K562 (cell line): Measurements from ENCODE around the gene TMEM245. TPM values are rescaled to one million over a fixed set of nuclear protein-coding genes. Genes with fewer than 3 reads are reported as not detected.

Experiments used
- ATF1 ChIP-seq, 2 experiments: fragments of 450-650 bp in 1 of 2; IDR thresholded peaks; 2 replicates each; pipeline ENCODE4 v1.6.1; 2016; ENCODE audit warnings: missing compliant biosample characterization in 1 of 2, missing genetic modification characterization in 1 of 2
- DACH1 ChIP-seq: fragments of 450-650 bp; IDR thresholded peaks from 2 replicates; pipeline ENCODE4 v1.6.1; 2018; ENCODE audit not compliant: partially characterized antibody
- GABPA ChIP-seq: fragments of 200-800 bp; sonication (Bioruptor generic); conservative IDR thresholded peaks from 2 replicates; pipeline ENCODE4 v1.6.1; 2016; ENCODE audit warnings: low read depth, missing genetic modification characterization, missing compliant biosample characterization
- HBP1 ChIP-seq: fragments of 450-650 bp; formaldehyde crosslinking; IDR thresholded peaks from 2 replicates; pipeline ENCODE4 v1.4.0; 2022; ENCODE audit warnings: missing genetic modification characterization
- HNRNPH1 ChIP-seq: fragments of 200-400 bp; formaldehyde crosslinking; optimal IDR thresholded peaks from 2 replicates; pipeline ENCODE3; 2017; ENCODE audit warnings: low read depth, mild to moderate bottlenecking, low read length, moderate library complexity
- JUND ChIP-seq, 2 experiments: IDR thresholded peaks; 2 replicates in 1 of 2; 3 replicates in 1 of 2; pipeline ENCODE4 v1.6.1; 2011; ENCODE audit warnings: borderline replicate concordance in 2 of 2, low read depth in 2 of 2, low read length in 2 of 2, improper control_type of control experiment in 1 of 2, missing biosample characterization in 1 of 2, missing genetic modification characterization in 1 of 2, missing genetic modification reagents in 1 of 2
- KDM4B ChIP-seq, 2 experiments: fragments of 450-650 bp in 1 of 2; sonication (generic) in 1 of 2; IDR thresholded peaks; 2 replicates each; pipeline ENCODE4 v1.6.1; 2016 to 2017; ENCODE audit warnings: borderline replicate concordance in 2 of 2, antibody characterized with exemption in 1 of 2, low read depth in 1 of 2, mild to moderate bottlenecking in 1 of 2
- MYC ChIP-seq, 2 experiments: fragments of 250-450 bp in 1 of 2; sonication (Bioruptor Pico) in 1 of 2; IDR thresholded peaks; 2 replicates each; pipeline versions ENCODE4 v1.5.1 to v1.6.1; 2012 to 2021; ENCODE audit warnings: low read depth in 2 of 2, borderline replicate concordance in 1 of 2, improper control_type of control experiment in 1 of 2, low read length in 1 of 2, mild to moderate bottlenecking in 1 of 2, moderate library complexity in 1 of 2
- NEUROD1 ChIP-seq: fragments of 150-350 bp; IDR thresholded peaks from 2 replicates; pipeline ENCODE4 v1.6.1; 2014; ENCODE audit warnings: borderline replicate concordance, low read length, low read depth; ENCODE audit not compliant: partially characterized antibody
- SIX5 ChIP-seq, 2 experiments: IDR thresholded peaks; 2 replicates each; pipeline ENCODE4 v1.6.1; 2011; ENCODE audit warnings: low read length in 2 of 2, borderline replicate concordance in 1 of 2, low read depth in 1 of 2, mild to moderate bottlenecking in 1 of 2, moderate library complexity in 1 of 2; ENCODE audit not compliant: insufficient read depth in 1 of 2
- SMARCA4 ChIP-seq: fragments of 450-650 bp; IDR thresholded peaks from 2 replicates; pipeline ENCODE4 v1.6.1; 2016
- TAF1 ChIP-seq: IDR thresholded peaks from 2 replicates; pipeline ENCODE4 v1.6.1; 2011; ENCODE audit warnings: mild to moderate bottlenecking, low read length, moderate library complexity; ENCODE audit not compliant: insufficient read depth, control insufficient read depth, severe bottlenecking; ENCODE audit errors: extremely low read depth
- TRIM24 ChIP-seq, 2 experiments: fragments of 450-650 bp; IDR thresholded peaks; 2 replicates each; pipeline ENCODE4 v1.6.1; 2016
- polyA plus RNA-seq, 8 experiments: library from polyadenylated mRNA; depleted of rRNA in 4 of 8; stranded (reverse) in 5 of 8; unstranded in 3 of 8; fragments of >200 nt; fragmentation: Nextera tagmentation in 2 of 8; fragmentation: Illumina TruSeq in 1 of 8; extraction: Ambion mirVana in 2 of 8; extraction: Trizol in 1 of 8; gene quantifications; 2 replicates each; pipeline versions ENCODE4 v1.2.1 to v1.2.3, GENCODE V29; 2011 to 2014; ENCODE audit warnings: inconsistent platforms in 1 of 8, missing spikeins in 1 of 8
- total RNA-seq, 7 experiments: library from RNA; depleted of rRNA in 6 of 7; stranded (reverse); fragments of >200 nt in 6 of 7; fragmentation: Illumina TruSeq in 2 of 7; extraction: Trizol in 2 of 7; gene quantifications; 2 replicates each; pipeline versions ENCODE4 v1.2.1 to v1.2.3, GENCODE V29; 2011 to 2021; ENCODE audit warnings: low replicate concordance in 1 of 7
- TF ChIP-seq, protein P1 (sequence below): IDR thresholded peaks from 3 replicates; pipeline ENCODE4 v1.6.1; 2011; ENCODE audit warnings: borderline replicate concordance, mild to moderate bottlenecking; ENCODE audit not compliant: insufficient read length, insufficient read depth
- TF ChIP-seq, protein P2 (sequence below): fragments of 450-650 bp; IDR thresholded peaks from 2 replicates; pipeline ENCODE4 v1.6.1; 2017; ENCODE audit warnings: antibody characterized with exemption, mild to moderate bottlenecking
- TF ChIP-seq, protein P3 (sequence below), 2 experiments: fragments of 450-650 bp; conservative IDR thresholded peaks; 2 replicates each; pipeline ENCODE4 v1.6.1; 2017; ENCODE audit warnings: mild to moderate bottlenecking in 2 of 2, moderate library complexity in 2 of 2

The TMEM245 gene
- total and polyA plus RNA-seq, 9 of the 15 experiments (the other 6 are each of a cell fraction or from before 2014, with no cell fraction given) = 8.5 to 43.2 (median 24.3) TPM

- TF ChIP-seq, protein P1, sequence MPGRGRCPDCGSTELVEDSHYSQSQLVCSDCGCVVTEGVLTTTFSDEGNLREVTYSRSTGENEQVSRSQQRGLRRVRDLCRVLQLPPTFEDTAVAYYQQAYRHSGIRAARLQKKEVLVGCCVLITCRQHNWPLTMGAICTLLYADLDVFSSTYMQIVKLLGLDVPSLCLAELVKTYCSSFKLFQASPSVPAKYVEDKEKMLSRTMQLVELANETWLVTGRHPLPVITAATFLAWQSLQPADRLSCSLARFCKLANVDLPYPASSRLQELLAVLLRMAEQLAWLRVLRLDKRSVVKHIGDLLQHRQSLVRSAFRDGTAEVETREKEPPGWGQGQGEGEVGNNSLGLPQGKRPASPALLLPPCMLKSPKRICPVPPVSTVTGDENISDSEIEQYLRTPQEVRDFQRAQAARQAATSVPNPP = no peak
- TF ChIP-seq SMARCA4 (peak; percentile 64), MYC (IDR thresholded peaks at IDR 0.05; ENCODE audit: low read depth, low read length) (peak; percentile 73), MYC (CRISPR knock-in tag; IDR thresholded peaks at IDR 0.05; ENCODE audit: borderline replicate concordance, low read depth) (no peak), TRIM24 (IDR thresholded peaks at IDR 0.05) (0 out of 4 replicates have a peak, but pooled peaks have one; percentile 10 to 14), KDM4B (IDR thresholded peaks at IDR 0.05; ENCODE audit: borderline replicate concordance in 2 of 2, low read depth in 1 of 2) (no peak), GABPA (tag) (peak; percentile 80), SIX5 (IDR thresholded peaks at IDR 0.05; ENCODE audit: borderline replicate concordance in 1 of 2, insufficient read depth in 1 of 2, low read depth in 1 of 2, low read length in 2 of 2) (no peak), NEUROD1 (no peak), ATF1 (CRISPR knock-in tag; IDR thresholded peaks at IDR 0.05) (no peak), ATF1 (tag; IDR thresholded peaks at IDR 0.05) (peak; percentile 58), TAF1 (peak; percentile 35), DACH1 (peak; percentile 25), JUND (IDR thresholded peaks at IDR 0.05; ENCODE audit: borderline replicate concordance, low read depth, low read length) (peak; percentile 58; the same call in 1 of the 2 replicates), JUND (tag; IDR thresholded peaks at IDR 0.05; ENCODE audit: borderline replicate concordance, low read depth, low read length) (no peak; the same call in 2 of the 3 replicates), HBP1 (CRISPR knock-in tag) (no peak), HNRNPH1 (no peak)
- TF ChIP-seq, protein P2, sequence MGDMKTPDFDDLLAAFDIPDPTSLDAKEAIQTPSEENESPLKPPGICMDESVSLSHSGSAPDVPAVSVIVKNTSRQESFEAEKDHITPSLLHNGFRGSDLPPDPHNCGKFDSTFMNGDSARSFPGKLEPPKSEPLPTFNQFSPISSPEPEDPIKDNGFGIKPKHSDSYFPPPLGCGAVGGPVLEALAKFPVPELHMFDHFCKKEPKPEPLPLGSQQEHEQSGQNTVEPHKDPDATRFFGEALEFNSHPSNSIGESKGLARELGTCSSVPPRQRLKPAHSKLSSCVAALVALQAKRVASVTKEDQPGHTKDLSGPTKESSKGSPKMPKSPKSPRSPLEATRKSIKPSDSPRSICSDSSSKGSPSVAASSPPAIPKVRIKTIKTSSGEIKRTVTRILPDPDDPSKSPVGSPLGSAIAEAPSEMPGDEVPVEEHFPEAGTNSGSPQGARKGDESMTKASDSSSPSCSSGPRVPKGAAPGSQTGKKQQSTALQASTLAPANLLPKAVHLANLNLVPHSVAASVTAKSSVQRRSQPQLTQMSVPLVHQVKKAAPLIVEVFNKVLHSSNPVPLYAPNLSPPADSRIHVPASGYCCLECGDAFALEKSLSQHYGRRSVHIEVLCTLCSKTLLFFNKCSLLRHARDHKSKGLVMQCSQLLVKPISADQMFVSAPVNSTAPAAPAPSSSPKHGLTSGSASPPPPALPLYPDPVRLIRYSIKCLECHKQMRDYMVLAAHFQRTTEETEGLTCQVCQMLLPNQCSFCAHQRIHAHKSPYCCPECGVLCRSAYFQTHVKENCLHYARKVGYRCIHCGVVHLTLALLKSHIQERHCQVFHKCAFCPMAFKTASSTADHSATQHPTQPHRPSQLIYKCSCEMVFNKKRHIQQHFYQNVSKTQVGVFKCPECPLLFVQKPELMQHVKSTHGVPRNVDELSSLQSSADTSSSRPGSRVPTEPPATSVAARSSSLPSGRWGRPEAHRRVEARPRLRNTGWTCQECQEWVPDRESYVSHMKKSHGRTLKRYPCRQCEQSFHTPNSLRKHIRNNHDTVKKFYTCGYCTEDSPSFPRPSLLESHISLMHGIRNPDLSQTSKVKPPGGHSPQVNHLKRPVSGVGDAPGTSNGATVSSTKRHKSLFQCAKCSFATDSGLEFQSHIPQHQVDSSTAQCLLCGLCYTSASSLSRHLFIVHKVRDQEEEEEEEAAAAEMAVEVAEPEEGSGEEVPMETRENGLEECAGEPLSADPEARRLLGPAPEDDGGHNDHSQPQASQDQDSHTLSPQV = peak; percentile 90
- TF ChIP-seq, protein P3, sequence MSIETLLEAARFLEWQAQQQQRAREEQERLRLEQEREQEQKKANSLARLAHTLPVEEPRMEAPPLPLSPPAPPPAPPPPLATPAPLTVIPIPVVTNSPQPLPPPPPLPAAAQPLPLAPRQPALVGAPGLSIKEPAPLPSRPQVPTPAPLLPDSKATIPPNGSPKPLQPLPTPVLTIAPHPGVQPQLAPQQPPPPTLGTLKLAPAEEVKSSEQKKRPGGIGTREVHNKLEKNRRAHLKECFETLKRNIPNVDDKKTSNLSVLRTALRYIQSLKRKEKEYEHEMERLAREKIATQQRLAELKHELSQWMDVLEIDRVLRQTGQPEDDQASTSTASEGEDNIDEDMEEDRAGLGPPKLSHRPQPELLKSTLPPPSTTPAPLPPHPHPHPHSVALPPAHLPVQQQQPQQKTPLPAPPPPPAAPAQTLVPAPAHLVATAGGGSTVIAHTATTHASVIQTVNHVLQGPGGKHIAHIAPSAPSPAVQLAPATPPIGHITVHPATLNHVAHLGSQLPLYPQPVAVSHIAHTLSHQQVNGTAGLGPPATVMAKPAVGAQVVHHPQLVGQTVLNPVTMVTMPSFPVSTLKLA (conservative IDR thresholded peaks at IDR 0.05) = peak; percentile 25 to 49; a peak in 2 of 4 replicates
Measured at GRCh38 chr9:109143881-109144562, 24.3 kb upstream of the TMEM245 start (continued).
